Measurements from ENCODE around the gene ARL15. TPM values are rescaled to one million over a fixed set of nuclear protein-coding genes. Genes with fewer than 3 reads are reported as not detected.

ARL15 gene
- total and polyA plus RNA-seq, 9 donors: 14.9 to 34.0 (median 19.2) TPM

- peaks cover 3% of the 10 kb centered on the region for H3K4me1 ChIP-seq (ENCODE audit: insufficient read depth)
- DNase-seq: no peak
- H3K27ac ChIP-seq: no peak overlapping the region
- intact Hi-C loops (cut with DNase I): no loop called here
- TF ChIP-seq POLR2A (IDR thresholded peaks at IDR 0.05): no peak
- no peak for TF ChIP-seq EP300 (IDR thresholded peaks at IDR 0.05)
- TF ChIP-seq CTCF (IDR thresholded peaks at IDR 0.05): no peak
- no peaks in the 10 kb centered on the region for H3K27me3 ChIP-seq
- no peak overlapping the region for H3K4me3 ChIP-seq
- no peaks in the 10 kb centered on the region for H3K9me3 ChIP-seq
- 42 to 63% (median 60%) methylated on average over 2 of the region's 2 CpGs for WGBS, 3 donors
- no peaks in the 10 kb centered on the region for H3K36me3 ChIP-seq
Observed at GRCh38 chr5:54087436-54087835, 222.9 kb downstream of the ARL15 start.

- Histone ChIP-seq H3K36me3 (no peaks in the 10 kb centered on the region), H3K27ac (no peak overlapping the region), H3K4me3 (no peak overlapping the region), H3K9me3 (no peaks in the 10 kb centered on the region), H3K27me3 (no peaks in the 10 kb centered on the region), H3K4me1 (ENCODE audit: insufficient read depth) (no peaks in the 10 kb centered on the region)
- no peak for DNase-seq
- TF ChIP-seq POLR2A (IDR thresholded peaks at IDR 0.05): no peak
- TF ChIP-seq CTCF (IDR thresholded peaks at IDR 0.05): no peak
- no peak for TF ChIP-seq EP300 (IDR thresholded peaks at IDR 0.05)
- WGBS, 3 donors: 87 to 98% (median 94%) methylated on average over 2 of the region's 2 CpGs
- intact Hi-C loops (cut with DNase I): no loop called here
Observed at GRCh38 chr5:54086191-54086590, 224.2 kb downstream of the ARL15 start.

DNA sequence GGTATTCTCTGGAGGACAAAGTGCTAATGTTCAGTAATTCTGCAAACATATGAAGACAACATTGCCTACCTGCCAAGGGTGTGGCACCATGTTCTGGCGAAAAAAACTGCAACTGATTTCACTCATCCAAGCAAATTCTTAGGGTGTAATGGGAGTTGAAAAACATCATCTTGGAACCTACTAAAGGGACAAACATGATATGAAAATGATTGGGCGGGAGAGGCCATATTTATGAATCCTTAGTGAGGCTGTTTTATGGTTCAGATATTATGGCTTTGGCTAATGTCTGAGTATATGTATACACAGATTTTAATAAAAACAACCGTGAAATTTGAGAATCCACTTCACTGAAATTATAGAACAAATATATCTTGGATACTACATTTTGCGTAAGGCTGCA, 225.7 kb downstream of the ARL15 start:
- intact Hi-C loops (cut with DNase I): no loop called here
- Histone ChIP-seq H3K27ac (no peak overlapping the region), H3K4me3 (no peak overlapping the region), H3K36me3 (no peaks in the 10 kb centered on the region), H3K4me1 (ENCODE audit: insufficient read depth) (no peaks in the 10 kb centered on the region), H3K27me3 (no peaks in the 10 kb centered on the region), H3K9me3 (no peaks in the 10 kb centered on the region)
- TF ChIP-seq CTCF (IDR thresholded peaks at IDR 0.05) (no peak), POLR2A (IDR thresholded peaks at IDR 0.05) (no peak), EP300 (IDR thresholded peaks at IDR 0.05) (no peak)
- 95 to 99% (median 98%) methylated on average over 4 of the region's 4 CpGs for WGBS, 3 donors
- DNase-seq: no peak

GRCh38 chr5:54083851-54084250, 226.5 kb downstream of the ARL15 start:
- no peaks in the 10 kb centered on the region for H3K36me3 ChIP-seq
- no peaks in the 10 kb centered on the region for H3K27me3 ChIP-seq
- TF ChIP-seq POLR2A (IDR thresholded peaks at IDR 0.05): no peak
- no peak for TF ChIP-seq CTCF (IDR thresholded peaks at IDR 0.05)
- no peak for TF ChIP-seq EP300 (IDR thresholded peaks at IDR 0.05)
- no peak overlapping the region for H3K4me3 ChIP-seq
- no peak for DNase-seq
- intact Hi-C loops (cut with DNase I): no loop called here
- no peak overlapping the region for H3K27ac ChIP-seq
- 55 to 63% (median 58%) methylated on average over 3 of the region's 3 CpGs for WGBS, 3 donors
- H3K9me3 ChIP-seq: no peaks in the 10 kb centered on the region
- H3K4me1 ChIP-seq (ENCODE audit: insufficient read depth): no peaks in the 10 kb centered on the region

- H3K27me3 ChIP-seq: no peaks in the 10 kb centered on the region
- no peak overlapping the region for H3K4me3 ChIP-seq
- no peak overlapping the region for H3K27ac ChIP-seq
- H3K36me3 ChIP-seq: no peaks in the 10 kb centered on the region
- no peak for TF ChIP-seq POLR2A (IDR thresholded peaks at IDR 0.05)
- no peak for TF ChIP-seq EP300 (IDR thresholded peaks at IDR 0.05)
- no peak for TF ChIP-seq CTCF (IDR thresholded peaks at IDR 0.05)
- DNase-seq: no peak
- no peaks in the 10 kb centered on the region for H3K9me3 ChIP-seq
- WGBS, 3 donors: 95 to 98% (median 96%) methylated on average over 1 of the region's 1 CpG
- no peaks in the 10 kb centered on the region for H3K4me1 ChIP-seq (ENCODE audit: insufficient read depth)
- intact Hi-C loops (cut with DNase I): no loop called here
Observed at GRCh38 chr5:54083245-54083644, 227.1 kb downstream of the ARL15 start.
